Heart left ventricle (tissue), 13 donors: ENCODE data around the gene AMDHD2.

Experiments
- CTCF ChIP-seq, 12 donors: fragments of 200-600 bp; sonication (generic) in 4 of 12; IDR thresholded peaks; one replicate each; pipeline versions ENCODE4 v1.5.0 to v1.8.0; 2018 to 2022; ENCODE audit warnings: antibody characterized with exemption in 12 of 12, mild to moderate bottlenecking in 5 of 12
- POLR2A ChIP-seq, 2 donors: fragments of 450-650 bp; IDR thresholded peaks; one replicate each; pipeline ENCODE4 v1.6.1; 2017; ENCODE audit warnings: antibody characterized with exemption in 2 of 2, mild to moderate bottlenecking in 2 of 2, moderate library complexity in 2 of 2
- donor health status: ischemic (EF 13 %, LVEDD 7.1; RV severe dilation, severe dysfunction).
- donor health status: DM: no; HTN: yes; CAD: no.
- donor health status: DM: no; HTN: no; CAD: no.
- donor health status: ischemic (EF 25% LVEDD 6.9; RV normal size, moderate dysfunction).
- donor health status: ischemic (EF 25% LVEDD 5.7; RV mildly dilated, moderate dysfunction).
- donor health status: ischemic (EF 35%, LVEDD 5.7; RV mildly dilated, moderate dysfunction).
- donor health status: nonischemic (EF 11% LVEDD 7.7; RV severe dilation, severe dysfunction).
- donor health status: DM: yes; HTN: yes; CAD: no.
- donor health status: PGD.
- donor health status: ischemic (EF 29% LVEDD 5.4; RV normal size, mild dysfunction).
- donor health status: nonischemic (EF 23%, LVEDD 6.1; RV moderate dilation, normal function).

GRCh38 chr16:2520784-2521531 lies 787 bp downstream of the AMDHD2 start:
- no peak for TF ChIP-seq POLR2A (IDR thresholded peaks at IDR 0.05)
- no peak for TF ChIP-seq CTCF (IDR thresholded peaks at IDR 0.05)
